LNCaP clone FGC (cell line): ENCODE measurements around the gene SIRPG.

Source experiments
- DNase-seq: peaks from one replicate; pipeline ENCODE4 v3.0.0-alpha.2; 2011; ENCODE audit warnings: low read depth
- H3K4me3 ChIP-seq: 2 replicates; pipeline ENCODE4 v1.5.1; 2011; ENCODE audit warnings: mild to moderate bottlenecking, low read depth, low read length, control low read depth
- CTCF ChIP-seq: IDR thresholded peaks from 2 replicates; pipeline ENCODE4 v1.5.1; 2012; ENCODE audit warnings: mild to moderate bottlenecking; ENCODE audit not compliant: control insufficient read depth, insufficient read depth; ENCODE audit errors: extremely low read depth

Gene SIRPG

DNA sequence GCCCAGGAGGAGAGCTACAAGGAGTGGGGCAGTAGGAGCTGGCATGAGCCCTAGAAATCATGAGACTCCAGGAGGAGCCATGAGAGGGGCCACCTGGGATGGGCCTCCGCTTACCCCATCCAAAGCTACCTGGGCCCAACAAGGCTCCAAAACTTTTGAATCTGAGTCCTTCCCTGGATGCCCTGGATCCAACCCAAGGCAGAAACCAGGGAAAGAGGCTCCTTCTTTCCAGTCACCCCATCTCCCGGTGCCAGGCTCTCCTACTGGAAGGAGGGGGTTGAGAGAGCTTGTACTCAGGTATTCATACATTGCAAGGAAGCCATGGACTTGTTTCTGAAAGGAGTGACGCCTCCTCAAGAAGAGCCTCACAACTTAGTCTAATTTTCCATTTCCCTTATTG, 7.8 kb upstream of the SIRPG start:
- no peak for TF ChIP-seq CTCF
- no peak for DNase-seq
- H3K4me3 ChIP-seq: no peak overlapping the region

GRCh38 chr20:1664911-1665310, 7.3 kb upstream of the SIRPG start:
- no peak overlapping the region for H3K4me3 ChIP-seq
- no peak for TF ChIP-seq CTCF
- DNase-seq: no peak

DNA sequence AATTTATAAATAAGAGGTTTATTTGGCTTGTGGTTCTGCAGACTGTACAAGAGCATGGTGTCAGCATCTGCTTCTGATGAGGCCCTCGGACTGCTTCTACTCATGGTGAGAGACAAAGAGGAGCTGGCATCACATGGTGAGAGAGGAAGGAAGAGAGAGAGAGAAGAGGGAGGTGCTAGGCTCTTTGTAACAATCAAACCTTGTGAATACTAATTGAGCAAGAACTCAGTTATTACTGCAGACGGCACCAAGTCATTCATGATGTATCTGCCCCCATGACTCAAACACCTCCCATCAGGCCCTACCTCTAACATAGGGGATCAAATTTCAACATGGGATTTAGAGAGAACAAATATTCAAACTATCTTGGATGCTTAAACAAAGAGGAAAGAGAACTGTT, 6.3 kb upstream of the SIRPG start:
- no peak for DNase-seq
- TF ChIP-seq CTCF: no peak
- H3K4me3 ChIP-seq: no peak overlapping the region

DNA sequence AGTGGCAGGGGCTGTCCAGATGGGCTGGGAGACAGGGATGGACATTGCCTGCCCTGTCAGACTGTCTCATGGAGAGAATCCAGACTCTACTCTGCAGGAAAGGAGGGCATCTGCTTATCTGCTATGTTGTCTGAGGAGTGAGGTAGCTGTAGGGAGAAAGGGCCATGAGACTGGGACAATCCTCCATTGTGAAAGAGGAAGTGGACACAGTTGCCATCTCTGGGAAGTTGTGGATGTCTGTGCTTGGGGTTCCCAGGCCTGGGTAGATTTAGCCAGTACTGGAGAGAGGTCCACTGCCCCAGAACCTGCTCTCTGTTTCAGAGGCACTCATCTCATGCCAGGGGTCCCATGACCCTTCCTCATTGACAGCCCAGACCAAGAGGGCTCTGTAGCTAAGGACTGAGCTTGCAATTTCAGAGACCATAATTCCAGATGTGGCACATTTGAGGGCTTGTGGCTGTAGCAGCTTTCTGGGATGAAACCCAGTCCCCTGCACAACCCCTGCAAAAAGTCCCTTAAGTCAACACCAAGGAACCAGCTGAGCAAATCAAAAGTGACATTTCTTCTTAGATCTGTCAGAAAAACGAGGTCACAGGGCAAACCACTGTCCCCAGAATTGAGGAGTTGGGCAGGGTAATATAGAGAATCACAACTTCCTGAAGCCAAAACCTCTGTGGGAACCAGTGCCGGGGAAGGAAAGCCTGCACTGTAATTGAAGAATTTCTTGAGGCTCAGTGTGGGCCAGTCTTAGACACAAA, 4.1 kb upstream of the SIRPG start:
- no peak for TF ChIP-seq CTCF
- DNase-seq: no peak
- H3K4me3 ChIP-seq: no peak overlapping the region

DNA sequence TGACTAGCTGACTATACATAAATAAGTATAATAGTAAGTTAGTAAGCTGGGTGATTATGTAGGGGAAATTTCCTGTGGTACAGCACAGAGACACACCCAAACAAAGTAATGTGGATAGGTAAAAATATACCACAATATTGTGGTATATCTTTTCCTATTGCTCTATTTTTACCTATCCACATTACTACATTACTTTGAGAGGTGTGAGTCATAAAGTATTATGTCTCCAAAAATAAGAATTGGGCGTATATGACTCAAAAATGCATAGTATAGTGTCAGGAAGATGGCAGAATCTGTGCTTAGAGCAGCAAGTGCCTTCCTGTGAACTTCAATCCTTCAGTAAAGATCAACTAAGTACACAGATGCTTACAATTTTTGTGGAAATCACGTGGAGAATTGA, 2.7 kb upstream of the SIRPG start:
- H3K4me3 ChIP-seq: no peak overlapping the region
- TF ChIP-seq CTCF: no peak

DNA sequence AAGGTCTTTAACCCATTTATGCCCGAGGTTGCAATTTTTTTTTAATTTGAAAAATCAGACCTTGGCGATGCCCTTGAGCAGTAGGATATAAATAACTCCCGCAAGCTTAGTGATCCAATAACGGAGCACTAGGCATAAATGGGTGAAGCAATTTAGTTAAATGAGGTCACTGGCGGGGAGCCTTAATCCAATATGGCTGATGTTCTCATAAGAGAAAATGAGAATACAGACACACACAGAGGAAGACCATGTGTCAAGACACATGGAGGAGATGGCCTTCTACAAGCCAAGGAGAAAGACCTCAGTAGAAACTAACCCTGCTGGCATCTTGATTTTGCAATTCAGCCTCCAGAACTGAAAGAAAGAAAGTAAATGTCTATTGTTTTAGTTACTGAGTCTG, 735 bp downstream of the SIRPG start:
- no peak for DNase-seq
- H3K4me3 ChIP-seq: no peak overlapping the region
- no peak for TF ChIP-seq CTCF

More for the DNA sequence above, 2.7 kb upstream of the SIRPG start:
- DNase-seq: no peak

- DNase-seq: no peak
- TF ChIP-seq CTCF: no peak
Measured at GRCh38 chr20:1654996-1655395, 2.6 kb downstream of the SIRPG start.

More at GRCh38 chr20:1654996-1655395, 2.6 kb downstream of the SIRPG start:
- no peak overlapping the region for H3K4me3 ChIP-seq
